Measurements from ENCODE around the gene EPHA4. TPM values are rescaled to one million over a fixed set of nuclear protein-coding genes. Genes with fewer than 3 reads are reported as not detected.

The EPHA4 gene
- total RNA-seq, 1 experiment from 2014 or later = 2.7 TPM

DNA sequence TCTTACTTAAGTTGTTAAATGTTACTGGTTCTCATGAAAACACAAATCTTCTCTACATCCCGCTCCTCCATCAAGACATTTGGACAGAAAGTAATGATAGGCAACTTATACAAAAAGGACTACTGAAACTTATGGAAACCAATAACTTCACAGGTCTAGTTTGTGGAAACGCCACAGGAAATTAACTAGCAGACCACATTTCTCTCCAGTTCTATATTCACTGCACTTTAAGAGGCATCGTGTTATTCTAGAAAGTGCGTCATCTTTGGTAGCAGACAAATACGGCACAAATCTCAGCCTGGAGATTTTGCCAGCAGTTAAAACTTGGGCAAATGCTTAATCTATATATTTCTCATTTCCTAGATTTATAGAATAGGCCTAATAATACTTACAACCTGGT, 164.3 kb downstream of the EPHA4 start:
- Histone ChIP-seq H3K27me3 (replicated peaks) (no peaks in the 10 kb centered on the region), H3K27ac (no peak overlapping the region), H3K9me3 (replicated peaks) (no peaks in the 10 kb centered on the region), H3K4me1 (replicated peaks) (no peaks in the 10 kb centered on the region), H3K4me3 (no peak overlapping the region), H3K36me3 (no peaks in the 10 kb centered on the region)
- no peak for DNase-seq (ENCODE audit: low read depth in 1 of 2, low spot score in 2 of 2)

DNA sequence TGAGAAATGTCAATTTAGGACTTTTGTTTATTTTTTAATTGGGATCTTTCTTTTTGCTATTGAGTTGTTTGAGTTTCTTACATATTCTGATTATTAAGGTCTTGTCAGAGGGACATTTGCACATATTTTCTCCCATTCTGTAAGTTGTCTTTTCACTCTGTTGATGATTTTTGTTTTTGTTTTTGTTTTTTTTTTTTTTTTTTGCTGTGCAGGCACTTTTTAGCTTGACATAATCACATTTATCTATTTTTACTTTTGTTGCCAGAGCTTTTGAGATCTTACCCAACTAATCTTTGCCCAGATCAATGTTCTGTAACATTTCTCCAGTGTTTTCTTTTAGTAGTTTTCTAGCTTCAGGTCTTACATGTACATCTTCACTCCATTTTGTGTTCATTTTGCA, 166.6 kb downstream of the EPHA4 start:
- H3K4me1 ChIP-seq (replicated peaks) = no peaks in the 10 kb centered on the region
- H3K4me3 ChIP-seq = no peak overlapping the region
- H3K9me3 ChIP-seq (replicated peaks) = no peaks in the 10 kb centered on the region
- no peaks in the 10 kb centered on the region for H3K27me3 ChIP-seq (replicated peaks)
- no peak for DNase-seq (ENCODE audit: low read depth in 1 of 2, low spot score in 2 of 2)
- H3K27ac ChIP-seq = no peak overlapping the region
- H3K36me3 ChIP-seq = no peaks in the 10 kb centered on the region

DNA sequence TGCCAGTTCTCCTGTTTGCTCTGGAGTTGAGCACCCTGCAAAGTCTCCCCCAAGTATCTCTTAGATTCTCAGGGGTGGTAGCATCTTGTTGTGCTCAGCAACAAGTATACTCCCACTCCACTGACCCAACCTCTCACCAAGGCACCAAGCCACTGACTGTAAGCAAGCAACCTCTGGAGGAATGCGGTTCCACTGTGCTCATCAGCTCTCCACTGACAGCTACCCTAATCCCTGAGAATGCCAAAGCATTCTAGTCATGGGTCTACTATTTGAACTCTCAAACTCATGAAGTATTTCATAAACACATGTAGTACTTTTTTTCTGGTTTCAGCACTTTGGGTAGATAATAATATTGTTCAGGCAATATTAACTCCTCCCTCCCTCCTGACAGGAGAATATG, 170.0 kb downstream of the EPHA4 start:
- Histone ChIP-seq H3K27ac (no peak overlapping the region), H3K4me1 (replicated peaks) (no peaks in the 10 kb centered on the region), H3K27me3 (replicated peaks) (no peaks in the 10 kb centered on the region), H3K36me3 (no peaks in the 10 kb centered on the region), H3K9me3 (replicated peaks) (no peaks in the 10 kb centered on the region), H3K4me3 (no peak overlapping the region)
- no peak for DNase-seq (ENCODE audit: low read depth in 1 of 2, low spot score in 2 of 2)

DNA sequence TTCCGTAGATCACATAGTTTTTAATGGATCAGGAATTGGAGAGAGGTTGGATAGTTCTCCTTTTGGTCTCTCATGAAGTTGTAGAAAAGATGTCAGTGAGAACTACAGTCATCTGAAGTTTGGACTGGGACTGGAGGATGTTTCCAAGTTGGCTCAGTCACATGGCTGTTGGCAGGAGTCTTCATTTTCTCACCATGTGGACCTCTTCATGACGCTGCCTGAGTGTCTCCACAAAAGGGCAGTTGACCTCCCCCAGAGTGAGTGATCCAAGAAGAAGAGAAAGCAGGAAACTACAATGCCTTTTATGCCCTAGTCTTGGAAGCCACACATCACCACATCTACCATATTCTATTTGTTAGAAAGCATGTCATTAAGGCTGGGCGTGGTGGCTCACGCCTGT, 171.7 kb downstream of the EPHA4 start:
- Histone ChIP-seq H3K4me3 (no peak overlapping the region), H3K36me3 (no peaks in the 10 kb centered on the region), H3K4me1 (replicated peaks) (no peaks in the 10 kb centered on the region), H3K9me3 (replicated peaks) (no peaks in the 10 kb centered on the region), H3K27me3 (replicated peaks) (no peaks in the 10 kb centered on the region), H3K27ac (no peak overlapping the region)
- no peak for DNase-seq (ENCODE audit: low read depth in 1 of 2, low spot score in 2 of 2)

DNA sequence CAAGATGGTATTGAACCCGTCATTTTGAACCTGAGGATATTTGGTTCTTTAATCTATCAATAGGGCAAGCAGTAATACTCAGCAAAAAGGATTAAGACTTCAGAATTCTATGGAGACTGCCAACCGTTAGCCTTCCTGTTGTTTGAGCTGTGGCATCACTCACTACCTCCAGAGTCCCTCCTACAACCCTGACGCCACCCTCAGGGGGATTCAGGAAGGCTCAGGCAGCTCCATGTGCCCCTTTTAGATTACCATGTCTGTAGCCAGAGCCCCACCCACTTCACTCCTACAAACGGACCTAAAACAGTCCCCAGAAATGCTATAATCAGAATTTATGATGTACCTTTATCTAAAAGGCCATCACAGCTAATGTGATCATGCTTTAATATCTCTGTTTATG, 172.9 kb downstream of the EPHA4 start:
- DNase-seq (ENCODE audit: low read depth in 1 of 2, low spot score in 2 of 2) = no peak
- no peaks in the 10 kb centered on the region for H3K9me3 ChIP-seq (replicated peaks)
- H3K27me3 ChIP-seq (replicated peaks) = no peaks in the 10 kb centered on the region
- no peak overlapping the region for H3K4me3 ChIP-seq
- H3K4me1 ChIP-seq (replicated peaks) = no peaks in the 10 kb centered on the region
- no peak overlapping the region for H3K27ac ChIP-seq
- H3K36me3 ChIP-seq = no peaks in the 10 kb centered on the region

DNA sequence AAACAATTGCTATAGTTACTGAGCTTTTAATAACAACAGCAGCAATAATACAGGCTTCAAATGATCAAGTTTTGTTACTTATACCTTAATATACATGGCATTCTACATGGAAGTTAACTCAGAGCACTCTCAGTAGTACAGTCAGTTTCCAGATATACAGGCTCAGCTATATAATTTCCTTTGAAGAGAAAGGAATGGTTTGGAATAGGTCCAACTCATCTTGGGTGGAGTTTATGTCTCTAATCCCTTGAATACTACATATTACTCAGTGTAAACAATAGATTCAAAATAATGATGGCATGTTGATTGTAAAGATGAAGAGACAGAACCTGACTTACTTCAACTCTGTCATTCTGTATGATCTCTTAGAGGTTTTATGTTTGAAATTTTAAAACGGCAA, 174.9 kb downstream of the EPHA4 start:
- Histone ChIP-seq H3K4me1 (replicated peaks) (no peaks in the 10 kb centered on the region), H3K27ac (no peak overlapping the region), H3K9me3 (replicated peaks) (no peaks in the 10 kb centered on the region), H3K27me3 (replicated peaks) (no peaks in the 10 kb centered on the region), H3K36me3 (no peaks in the 10 kb centered on the region), H3K4me3 (no peak overlapping the region)
- DNase-seq (ENCODE audit: low read depth in 1 of 2, low spot score in 2 of 2) = no peak

DNA sequence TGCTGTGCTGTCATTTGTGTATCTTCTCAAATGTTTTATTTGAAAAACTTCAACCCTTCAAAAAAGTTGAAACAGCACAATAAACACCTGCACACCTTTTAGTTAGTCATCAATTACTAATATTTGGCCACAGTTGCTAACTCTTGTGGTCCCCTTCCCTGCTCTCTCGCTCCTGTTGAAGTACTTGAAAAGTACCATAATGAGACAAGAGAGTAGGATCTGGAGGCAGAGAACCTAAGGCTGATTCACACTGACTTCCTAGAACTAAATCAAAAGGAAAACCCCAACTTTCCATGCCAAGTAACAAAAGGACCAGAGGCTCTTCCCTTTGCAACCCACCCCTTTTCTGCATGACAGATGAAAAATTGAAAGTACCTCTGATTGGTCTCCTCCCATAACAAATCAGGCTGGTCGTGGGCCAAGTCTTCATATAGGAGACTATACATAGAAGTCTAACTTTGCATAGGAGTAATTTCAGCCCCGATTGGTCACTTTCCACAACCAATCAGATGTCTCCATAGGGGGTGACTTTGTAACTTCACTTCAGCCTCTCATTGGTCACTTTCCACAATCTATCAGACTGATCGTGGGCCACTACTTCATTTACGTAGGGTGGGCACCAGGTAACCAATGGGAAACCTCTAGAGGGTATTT, 179.7 kb downstream of the EPHA4 start:
- H3K27me3 ChIP-seq (replicated peaks) = no peaks in the 10 kb centered on the region
- H3K9me3 ChIP-seq (replicated peaks) = no peaks in the 10 kb centered on the region
- no peak overlapping the region for H3K4me3 ChIP-seq
- H3K27ac ChIP-seq = no peak overlapping the region
- no peak for DNase-seq (ENCODE audit: low read depth in 1 of 2, low spot score in 2 of 2)
- H3K36me3 ChIP-seq = no peaks in the 10 kb centered on the region
- no peaks in the 10 kb centered on the region for H3K4me1 ChIP-seq (replicated peaks)

DNA sequence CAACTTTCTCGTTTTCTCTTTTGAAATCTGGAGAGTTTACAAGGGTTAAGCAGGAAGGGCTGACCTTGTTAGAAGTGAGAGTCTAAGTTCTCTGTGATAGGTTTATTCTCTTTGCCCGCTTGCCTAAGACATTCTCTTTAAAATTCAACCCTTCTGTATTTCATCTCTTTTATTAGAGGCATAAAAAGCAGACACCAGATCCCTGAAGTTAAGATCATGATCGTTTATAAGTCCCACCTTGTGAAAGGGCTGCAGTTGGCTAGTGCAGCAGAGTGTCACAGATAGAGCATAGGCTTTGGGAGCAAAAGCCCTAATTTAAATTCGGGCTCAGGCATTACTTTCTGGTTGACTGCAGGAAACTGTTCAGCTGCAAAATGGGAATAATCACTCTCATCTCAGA, 181.2 kb downstream of the EPHA4 start:
- no peak for DNase-seq (ENCODE audit: low read depth in 1 of 2, low spot score in 2 of 2)
- no peaks in the 10 kb centered on the region for H3K27me3 ChIP-seq (replicated peaks)

DNA sequence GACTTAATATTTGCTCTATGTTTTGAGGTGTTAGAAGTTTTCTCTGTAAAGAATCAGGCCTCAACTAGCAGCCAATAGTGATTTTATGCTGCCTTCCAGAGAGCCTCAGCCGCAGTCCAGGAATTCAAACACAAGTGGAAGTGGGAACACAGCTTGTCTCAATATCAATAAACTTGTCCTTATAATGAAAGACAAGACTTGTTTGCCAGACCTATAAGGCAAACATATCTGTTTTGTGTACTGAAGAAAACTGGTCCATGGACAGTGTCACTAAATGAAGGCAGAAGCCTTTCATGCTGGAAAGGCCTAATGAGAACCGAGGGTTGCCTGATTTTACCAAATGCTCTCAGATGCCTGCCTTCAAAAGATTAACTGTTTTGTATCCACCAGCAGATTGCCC, 182.2 kb downstream of the EPHA4 start:
- H3K4me3 ChIP-seq = no peak overlapping the region
- no peak overlapping the region for H3K27ac ChIP-seq
- H3K9me3 ChIP-seq (replicated peaks) = no peaks in the 10 kb centered on the region
- no peaks in the 10 kb centered on the region for H3K27me3 ChIP-seq (replicated peaks)
- no peaks in the 10 kb centered on the region for H3K36me3 ChIP-seq
- H3K4me1 ChIP-seq (replicated peaks) = no peaks in the 10 kb centered on the region
- DNase-seq (ENCODE audit: low read depth in 1 of 2, low spot score in 2 of 2) = no peak

More for the DNA sequence above, 181.2 kb downstream of the EPHA4 start:
- Histone ChIP-seq H3K9me3 (replicated peaks) (no peaks in the 10 kb centered on the region), H3K27ac (no peak overlapping the region), H3K4me3 (no peak overlapping the region), H3K4me1 (replicated peaks) (no peaks in the 10 kb centered on the region), H3K36me3 (no peaks in the 10 kb centered on the region)

DNA sequence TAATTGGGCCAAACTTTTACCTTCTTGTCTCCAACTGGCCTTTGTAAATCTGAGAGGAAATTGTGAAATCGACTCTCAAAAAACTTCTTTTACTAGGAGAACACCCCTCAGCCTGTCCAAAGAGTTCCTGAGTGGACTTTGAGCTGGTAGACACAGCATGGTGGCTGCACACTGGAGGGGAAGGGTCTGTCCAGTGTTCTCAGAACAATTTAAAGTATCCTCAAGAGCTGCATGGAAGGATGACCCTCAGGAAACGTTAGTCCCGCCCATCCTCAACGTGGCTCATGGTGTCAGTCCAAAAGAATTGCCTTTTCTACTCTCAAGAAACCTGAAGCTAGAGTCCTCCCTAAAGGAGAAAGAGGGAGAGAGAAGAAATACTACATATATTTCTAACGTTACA, 182.7 kb downstream of the EPHA4 start:
- Histone ChIP-seq H3K9me3 (replicated peaks) (no peaks in the 10 kb centered on the region), H3K27me3 (replicated peaks) (no peaks in the 10 kb centered on the region), H3K4me1 (replicated peaks) (no peaks in the 10 kb centered on the region), H3K36me3 (no peaks in the 10 kb centered on the region), H3K4me3 (no peak overlapping the region), H3K27ac (no peak overlapping the region)
- no peak for DNase-seq (ENCODE audit: low read depth in 1 of 2, low spot score in 2 of 2)

DNA sequence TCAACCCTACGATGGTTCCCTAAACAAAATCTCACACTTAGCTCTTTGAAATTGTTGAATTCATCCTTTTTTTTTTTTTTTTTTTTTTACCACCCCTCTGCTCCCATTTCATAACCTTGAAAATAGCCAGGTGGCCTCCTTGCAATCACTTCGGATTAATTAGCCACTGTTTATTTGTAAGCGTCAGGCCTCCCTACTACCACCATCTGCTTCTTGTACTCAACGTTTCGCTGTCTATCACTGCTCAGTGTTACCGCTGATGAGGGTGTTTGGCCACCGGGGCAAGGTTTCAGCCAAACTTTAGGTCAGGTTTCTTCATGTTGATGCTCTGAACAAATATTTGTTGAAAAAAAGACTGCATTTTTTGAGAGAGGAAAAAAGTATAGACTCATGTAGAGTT, 183.2 kb downstream of the EPHA4 start:
- Histone ChIP-seq H3K36me3 (no peaks in the 10 kb centered on the region), H3K4me3 (no peak overlapping the region), H3K4me1 (replicated peaks) (no peaks in the 10 kb centered on the region), H3K27ac (no peak overlapping the region), H3K9me3 (replicated peaks) (no peaks in the 10 kb centered on the region), H3K27me3 (replicated peaks) (no peaks in the 10 kb centered on the region)
- DNase-seq (ENCODE audit: low read depth in 1 of 2, low spot score in 2 of 2) = no peak

DNA sequence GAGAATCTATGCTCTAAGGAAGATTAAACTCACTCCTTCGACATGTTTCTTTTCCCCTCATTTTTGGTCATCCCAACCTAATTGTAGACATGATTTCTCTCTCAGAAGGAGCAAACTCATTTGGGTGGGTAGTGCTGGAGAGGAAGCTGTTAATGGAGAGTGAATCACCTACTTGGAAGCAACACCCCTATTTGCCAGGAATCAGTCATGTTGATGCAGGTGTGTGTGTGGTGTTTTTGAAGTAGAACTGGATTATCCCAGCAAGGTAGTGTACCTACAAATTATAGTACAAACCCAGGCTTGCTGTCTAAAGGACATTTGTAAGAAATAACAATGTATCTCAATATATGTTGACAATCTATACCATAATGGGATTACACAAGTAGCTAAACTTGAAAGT, 186.4 kb downstream of the EPHA4 start:
- no peak for DNase-seq (ENCODE audit: low read depth in 1 of 2, low spot score in 2 of 2)
- no peak overlapping the region for H3K4me3 ChIP-seq
- no peaks in the 10 kb centered on the region for H3K36me3 ChIP-seq
- H3K27ac ChIP-seq = no peak overlapping the region
- no peaks in the 10 kb centered on the region for H3K27me3 ChIP-seq (replicated peaks)
- no peaks in the 10 kb centered on the region for H3K4me1 ChIP-seq (replicated peaks)
- H3K9me3 ChIP-seq (replicated peaks) = 0 out of 2 replicates have a peak, but pooled peaks cover 3% of the 10 kb centered on the region

DNA sequence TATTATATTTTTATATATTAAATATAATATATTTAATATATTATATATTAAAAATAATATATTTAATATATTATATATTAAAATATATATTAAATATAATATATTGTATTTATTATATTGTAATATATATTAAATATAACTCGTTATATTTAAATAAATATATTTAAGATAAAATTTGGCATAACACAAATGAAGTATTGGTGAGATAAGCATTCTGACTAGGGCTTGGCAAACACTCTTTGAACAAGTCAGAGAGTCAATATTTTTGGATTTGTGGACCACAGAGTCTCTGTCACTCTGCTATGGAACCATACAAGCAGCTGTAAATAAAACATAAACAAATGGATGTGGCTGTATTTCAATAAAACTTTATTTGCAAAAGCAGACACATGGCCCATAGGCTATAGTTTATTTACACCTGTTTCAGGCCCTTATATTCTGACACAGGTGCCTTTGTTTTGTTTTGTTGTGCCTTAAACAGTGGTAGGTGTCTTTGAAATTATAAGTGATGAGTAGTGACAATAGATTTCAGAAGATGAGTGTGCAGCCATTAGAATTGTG, 190.1 kb downstream of the EPHA4 start:
- Histone ChIP-seq H3K4me3 (no peak overlapping the region), H3K4me1 (replicated peaks) (no peaks in the 10 kb centered on the region), H3K27me3 (replicated peaks) (no peaks in the 10 kb centered on the region), H3K36me3 (no peaks in the 10 kb centered on the region), H3K27ac (no peak overlapping the region), H3K9me3 (replicated peaks) (0 out of 2 replicates have a peak, but pooled peaks cover 3% of the 10 kb centered on the region)
- no peak for DNase-seq (ENCODE audit: low read depth in 1 of 2, low spot score in 2 of 2)

DNA sequence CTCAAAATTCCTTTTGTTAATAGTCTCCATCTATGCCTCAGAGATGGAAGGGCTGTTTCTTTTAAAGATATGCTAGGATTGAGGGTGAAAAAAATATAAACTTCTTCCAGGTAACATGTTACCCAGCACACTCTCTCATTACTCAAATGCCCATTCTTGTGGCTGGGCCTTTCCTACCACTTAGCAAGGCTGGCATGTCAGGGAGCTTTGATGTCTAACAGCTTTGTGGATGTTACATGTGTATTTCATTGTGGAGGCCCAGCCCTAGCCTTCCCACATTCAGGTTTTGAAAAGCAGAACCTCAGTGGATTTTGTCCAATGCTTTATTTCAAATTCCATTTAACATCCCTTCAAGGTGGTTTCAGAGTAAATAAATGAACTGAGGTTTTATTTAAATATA, 191.4 kb downstream of the EPHA4 start:
- no peaks in the 10 kb centered on the region for H3K36me3 ChIP-seq

DNA sequence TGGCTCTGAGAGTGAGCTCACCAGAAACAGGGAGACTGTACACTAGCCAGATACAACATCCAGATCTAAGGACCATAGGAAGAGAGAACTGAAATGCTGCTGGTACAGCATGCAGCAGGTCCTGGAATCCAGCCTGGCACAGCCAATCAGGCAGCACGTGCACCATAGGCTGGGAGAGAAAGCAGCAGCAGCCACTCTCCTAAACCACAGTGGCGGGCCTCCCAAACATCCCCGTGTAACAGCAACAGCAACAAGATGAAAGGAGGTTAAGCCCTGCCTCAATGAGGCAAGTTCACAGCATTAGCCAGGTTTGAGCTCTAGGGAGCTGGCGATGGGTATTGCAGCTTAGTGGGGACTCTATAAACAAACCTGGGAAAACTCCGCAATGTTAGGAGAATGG, 192.0 kb downstream of the EPHA4 start:
- Histone ChIP-seq H3K9me3 (replicated peaks) (0 out of 2 replicates have a peak, but pooled peaks cover 3% of the 10 kb centered on the region), H3K4me3 (no peak overlapping the region), H3K27me3 (replicated peaks) (no peaks in the 10 kb centered on the region), H3K27ac (no peak overlapping the region), H3K4me1 (replicated peaks) (no peaks in the 10 kb centered on the region), H3K36me3 (no peaks in the 10 kb centered on the region)
- DNase-seq (ENCODE audit: low read depth in 1 of 2, low spot score in 2 of 2) = no peak

More for the DNA sequence above, 191.4 kb downstream of the EPHA4 start:
- Histone ChIP-seq H3K27me3 (replicated peaks) (no peaks in the 10 kb centered on the region), H3K9me3 (replicated peaks) (0 out of 2 replicates have a peak, but pooled peaks cover 3% of the 10 kb centered on the region), H3K4me3 (no peak overlapping the region), H3K27ac (no peak overlapping the region), H3K4me1 (replicated peaks) (no peaks in the 10 kb centered on the region)
- DNase-seq (ENCODE audit: low read depth in 1 of 2, low spot score in 2 of 2) = no peak

Data from SJSA1 (cell line).